Tibial nerve (tissue), 4 donors: ENCODE measurements around the gene SLC5A6. TPM values are rescaled to one million over a fixed set of nuclear protein-coding genes. Genes with fewer than 3 reads are reported as not detected.

Experiments
- DNase-seq, 2 donors: peaks; one replicate each; pipeline ENCODE4 v3.0.0-alpha.2; 2019; ENCODE audit warnings: low spot score in 2 of 2
- H3K27ac ChIP-seq, 4 donors: fragments of 200-600 bp; sonication (generic) in 3 of 4; one replicate each; pipeline ENCODE4 v1.5.1; 2017 to 2019; ENCODE audit warnings: mild to moderate bottlenecking in 1 of 4
- H3K27me3 ChIP-seq, 2 donors: fragments of 200-600 bp; sonication (generic) in 1 of 2; one replicate each; pipeline versions ENCODE4 v1.5.1 to v1.6.0; 2017 to 2019
- H3K36me3 ChIP-seq, 3 donors: fragments of 200-600 bp; sonication (generic); one replicate each; pipeline ENCODE4 v1.5.1; 2018 to 2019
- H3K4me1 ChIP-seq, 4 donors: fragments of 200-600 bp; sonication (generic) in 3 of 4; one replicate each; pipeline ENCODE4 v1.5.1; 2017 to 2019
- H3K4me3 ChIP-seq, 4 donors: fragments of 200-600 bp; sonication (generic) in 3 of 4; one replicate each; pipeline ENCODE4 v1.5.1; 2017 to 2019; ENCODE audit warnings: mild to moderate bottlenecking in 1 of 4, moderate library complexity in 1 of 4
- H3K9me3 ChIP-seq, 4 donors: fragments of 200-600 bp; sonication (generic) in 3 of 4; one replicate each; pipeline ENCODE4 v1.5.1; 2017 to 2019
- CTCF ChIP-seq, 5 experiments: fragments of 200-600 bp in 3 of 5; fragments of 450-650 bp in 2 of 5; sonication (generic) in 3 of 5; IDR thresholded peaks; one replicate each; pipeline ENCODE4 v1.5.1; 2016 to 2019; ENCODE audit warnings: antibody characterized with exemption in 5 of 5, mild to moderate bottlenecking in 3 of 5, moderate library complexity in 2 of 5
- EP300 ChIP-seq, 2 donors: sonication (generic); formaldehyde crosslinking; IDR thresholded peaks; one replicate each; pipeline ENCODE4 v1.6.1; 2017; ENCODE audit warnings: antibody characterized with exemption in 2 of 2, mild to moderate bottlenecking in 1 of 2
- POLR2A ChIP-seq, 2 donors: fragments of 450-650 bp; IDR thresholded peaks; one replicate each; pipeline ENCODE4 v1.6.1; 2017; ENCODE audit warnings: antibody characterized with exemption in 2 of 2, mild to moderate bottlenecking in 2 of 2, moderate library complexity in 2 of 2
- WGBS, 2 donors: methylation state at CpG; one replicate each; pipeline ENCODE4 v1.1.5; 2018; 5-methylcytosine and 5-hydroxymethylcytosine counted together
- total RNA-seq, 4 donors: library from RNA; depleted of rRNA; stranded (reverse); fragments of >200 nt; gene quantifications; one replicate each; pipeline ENCODE4 v1.1.0, GENCODE V29; 2016

The SLC5A6 gene
- total RNA-seq, 4 donors from 2014 or later, result 19.0 to 50.0 (median 41.5) TPM

GRCh38 chr2:27225526-27225925 is 13.5 kb upstream of the SLC5A6 start:
- peaks cover 0 to 97% (median 26%) of the 10 kb centered on the region in 3 donors for H3K36me3 ChIP-seq
- no peaks in the 10 kb centered on the region for H3K9me3 ChIP-seq
- TF ChIP-seq EP300 (IDR thresholded peaks at IDR 0.05) (no peak), CTCF (IDR thresholded peaks at IDR 0.05) (no peak), POLR2A (IDR thresholded peaks at IDR 0.05) (no peak)
- no peaks in the 10 kb centered on the region for H3K27me3 ChIP-seq
- no peak overlapping the region for H3K27ac ChIP-seq
- WGBS, 2 donors, result 92 to 94% methylated on average over 9 of the region's 9 CpGs
- DNase-seq, result no peak
- no peak overlapping the region for H3K4me3 ChIP-seq
- H3K4me1 ChIP-seq, result no peaks in the 10 kb centered on the region

GRCh38 chr2:27223416-27223815 is 11.3 kb upstream of the SLC5A6 start:
- peaks cover 0 to 90% (median 26%) of the 10 kb centered on the region in 3 donors for H3K36me3 ChIP-seq
- peaks cover 0 to 4% (median 0%) of the 10 kb centered on the region in 4 donors for H3K4me1 ChIP-seq
- H3K4me3 ChIP-seq, result no peak overlapping the region
- H3K27me3 ChIP-seq, result no peaks in the 10 kb centered on the region
- WGBS, 2 donors, result 93 to 95% methylated on average over 6 of the region's 6 CpGs
- H3K9me3 ChIP-seq, result no peaks in the 10 kb centered on the region
- DNase-seq, result no peak
- H3K27ac ChIP-seq, result no peak overlapping the region
- TF ChIP-seq EP300 (IDR thresholded peaks at IDR 0.05) (no peak), CTCF (IDR thresholded peaks at IDR 0.05) (no peak), POLR2A (IDR thresholded peaks at IDR 0.05) (no peak)

- no peak overlapping the region for H3K27ac ChIP-seq
- no peak overlapping the region for H3K4me3 ChIP-seq
- H3K27me3 ChIP-seq, result no peaks in the 10 kb centered on the region
- no peak for DNase-seq
- 95 to 99% methylated on average over 5 of the region's 5 CpGs for WGBS, 2 donors
- peaks cover 0 to 80% (median 26%) of the 10 kb centered on the region in 3 donors for H3K36me3 ChIP-seq
- TF ChIP-seq CTCF (IDR thresholded peaks at IDR 0.05) (no peak), POLR2A (IDR thresholded peaks at IDR 0.05) (no peak), EP300 (IDR thresholded peaks at IDR 0.05) (no peak)
- peaks cover 0 to 13% (median 3%) of the 10 kb centered on the region in 4 donors for H3K4me1 ChIP-seq
- no peaks in the 10 kb centered on the region for H3K9me3 ChIP-seq
Observed at GRCh38 chr2:27222407-27222806, 10.3 kb upstream of the SLC5A6 start.

GRCh38 chr2:27221166-27221565 is 9.1 kb upstream of the SLC5A6 start:
- WGBS, 2 donors, result 91 to 98% methylated on average over 3 of the region's 3 CpGs
- no peaks in the 10 kb centered on the region for H3K9me3 ChIP-seq
- TF ChIP-seq CTCF (IDR thresholded peaks at IDR 0.05) (no peak), POLR2A (IDR thresholded peaks at IDR 0.05) (no peak), EP300 (IDR thresholded peaks at IDR 0.05) (no peak)
- DNase-seq, result no peak
- H3K36me3 ChIP-seq, result peaks cover 0 to 73% (median 14%) of the 10 kb centered on the region in 3 donors
- H3K4me1 ChIP-seq, result peaks cover 0 to 22% (median 3%) of the 10 kb centered on the region in 4 donors
- no peak overlapping the region for H3K27ac ChIP-seq
- H3K27me3 ChIP-seq, result no peaks in the 10 kb centered on the region
- no peak overlapping the region for H3K4me3 ChIP-seq

GRCh38 chr2:27220091-27220490 is 8.0 kb upstream of the SLC5A6 start:
- Histone ChIP-seq H3K4me3 (no peak overlapping the region), H3K9me3 (no peaks in the 10 kb centered on the region), H3K36me3 (peaks cover 0 to 73% (median 14%) of the 10 kb centered on the region in 3 donors), H3K27me3 (no peaks in the 10 kb centered on the region), H3K4me1 (peaks cover 0 to 23% (median 3%) of the 10 kb centered on the region in 4 donors), H3K27ac (no peak overlapping the region)
- TF ChIP-seq POLR2A (IDR thresholded peaks at IDR 0.05), result no peak
- no peak for TF ChIP-seq EP300 (IDR thresholded peaks at IDR 0.05)
- no peak for TF ChIP-seq CTCF (IDR thresholded peaks at IDR 0.05)
- no peak for DNase-seq
- 94% methylated on average over 7 of the region's 7 CpGs for WGBS, 2 donors
